Measurements from ENCODE around the gene TFCP2L1.
"Not testable (repeated sequence)": the region's sequence is repeated elsewhere in the genome, so short reads cannot be mapped to it uniquely, and the experiment has no call there.

- TF ChIP-seq CTCF (conservative IDR thresholded peaks at IDR 0.05; ENCODE audit: low read depth, low read length); MAFK (IDR thresholded peaks at IDR 0.05; ENCODE audit: low read depth, low read length); POLR2A (IDR thresholded peaks at IDR 0.05; ENCODE audit: low read depth, low read length): not testable (repeated sequence)
- TF ChIP-seq, protein P1, sequence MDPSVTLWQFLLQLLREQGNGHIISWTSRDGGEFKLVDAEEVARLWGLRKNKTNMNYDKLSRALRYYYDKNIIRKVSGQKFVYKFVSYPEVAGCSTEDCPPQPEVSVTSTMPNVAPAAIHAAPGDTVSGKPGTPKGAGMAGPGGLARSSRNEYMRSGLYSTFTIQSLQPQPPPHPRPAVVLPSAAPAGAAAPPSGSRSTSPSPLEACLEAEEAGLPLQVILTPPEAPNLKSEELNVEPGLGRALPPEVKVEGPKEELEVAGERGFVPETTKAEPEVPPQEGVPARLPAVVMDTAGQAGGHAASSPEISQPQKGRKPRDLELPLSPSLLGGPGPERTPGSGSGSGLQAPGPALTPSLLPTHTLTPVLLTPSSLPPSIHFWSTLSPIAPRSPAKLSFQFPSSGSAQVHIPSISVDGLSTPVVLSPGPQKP (IDR thresholded peaks at IDR 0.05; ENCODE audit: borderline replicate concordance, low read depth, low read length) = not testable (repeated sequence)
Observed at GRCh38 chr2:121297866-121298265, 12.9 kb upstream of the TFCP2L1 start.
